Melanocyte of skin (primary cell): ENCODE data around the gene ZW10. TPM values are rescaled to one million over a fixed set of nuclear protein-coding genes. Genes with fewer than 3 reads are reported as not detected.

Source experiments
- small RNA-seq, 2 donors: library from RNA; depleted of rRNA; stranded (forward); fragments of <200 nt; gene quantifications; one replicate each; pipeline ENCODE3, GENCODE V24; 2012
- total RNA-seq, 2 donors: library from RNA; depleted of rRNA; stranded (reverse); fragments of >200 nt; gene quantifications; 2 replicates each; pipeline ENCODE4 v1.2.3, GENCODE V29; 2012

ZW10 gene
- total RNA-seq: 10 to 100 TPM; 21.0 to 26.6 TPM

GRCh38 chr11:113773416-113774173 lies at the start of gene ZW10:
TSS of gene ZW10 (minus strand) at chr11:113773692. CDS start at chr11:113773666, 26 bp downstream.

GRCh38 chr11:113779496-113779895 lies 6.0 kb upstream of the ZW10 start, which contains the start of gene CLDN25:
TSS of gene CLDN25 (plus strand) at chr11:113779796. CDS start at chr11:113779796, 0 bp downstream.

GRCh38 chr11:113705871-113706655 lies 67.4 kb downstream of the ZW10 start, which contains the start of gene TMPRSS5:
TSS of gene TMPRSS5 (minus strand) at chr11:113706308. CDS start at chr11:113706224, 84 bp downstream.

Small RNA genes lying within 50 kb of the gene (small RNA-seq; reads per million reads assigned to genes)
- gene LRRC37A13P: 0 reads per million in 2 donors
- 0 reads per million in 2 donors for gene RPS29P19

Other genes with a start within 250 kb of the ZW10 start
- 10 to 100 TPM in 1 of 2 donors, 1 to 10 TPM in 1; 10.0 to 33.7 TPM for gene TMPRSS5, start 67.4 kb downstream of the ZW10 start, total RNA-seq
- not detected for gene CLDN25, start 6.1 kb upstream of the ZW10 start, total RNA-seq
- gene USP28, start 101.9 kb upstream of the ZW10 start, total RNA-seq: 10 to 100 TPM; 25.1 to 38.0 TPM
- gene HTR3B, start 131.1 kb upstream of the ZW10 start, total RNA-seq: not detected
- not detected for gene HTR3A, start 201.4 kb upstream of the ZW10 start, total RNA-seq